Gastrocnemius medialis (tissue), 4 donors: ENCODE measurements around the gene NLRC5. TPM values are rescaled to one million over a fixed set of nuclear protein-coding genes. Genes with fewer than 3 reads are reported as not detected.

Experiments
- ATAC-seq, 2 donors: fragments of 150-250 bp; one replicate each; pipeline ENCODE4 v1.9.1; 2016
- DNase-seq, 2 donors: peaks; one replicate each; pipeline ENCODE4 v3.0.0-alpha.2; 2019
- H3K27ac ChIP-seq, 4 donors: fragments of 200-600 bp; sonication (generic); 1 replicate in 1 of 4; 2 replicates in 3 of 4; pipeline ENCODE4 v1.5.1; 2016 to 2018; ENCODE audit warnings: mild to moderate bottlenecking in 2 of 4, moderate library complexity in 1 of 4
- H3K27me3 ChIP-seq, 3 donors: fragments of 200-600 bp; sonication (generic) in 2 of 3; 1 replicate in 1 of 3; 2 replicates in 2 of 3; pipeline versions ENCODE4 v1.5.1 to v1.6.0; 2016 to 2019; ENCODE audit warnings: mild to moderate bottlenecking in 1 of 3, moderate library complexity in 1 of 3
- H3K36me3 ChIP-seq, 2 donors: fragments of 200-600 bp; sonication (generic) in 1 of 2; one replicate each; pipeline ENCODE4 v1.5.1; 2017 to 2018
- H3K4me1 ChIP-seq, 2 donors: fragments of 200-600 bp; sonication (generic) in 1 of 2; one replicate each; pipeline ENCODE4 v1.5.1; 2016 to 2017; ENCODE audit warnings: mild to moderate bottlenecking in 2 of 2
- H3K4me3 ChIP-seq, 4 donors: fragments of 200-600 bp; sonication (generic) in 3 of 4; 1 replicate in 1 of 4; 2 replicates in 3 of 4; pipeline ENCODE4 v1.5.1; 2016 to 2019; ENCODE audit warnings: mild to moderate bottlenecking in 2 of 4
- H3K9me3 ChIP-seq, 3 donors: fragments of 200-600 bp; sonication (generic) in 2 of 3; 1 replicate in 1 of 3; 2 replicates in 2 of 3; pipeline ENCODE4 v1.5.1; 2016 to 2019
- POLR2A ChIP-seq, 2 donors: fragments of 450-650 bp; IDR thresholded peaks; one replicate each; pipeline ENCODE4 v1.6.1; 2017; ENCODE audit warnings: antibody characterized with exemption in 2 of 2, mild to moderate bottlenecking in 2 of 2, moderate library complexity in 2 of 2
- in situ Hi-C, 4 donors: fragments of 200-750 bp; cut with MboI; loops; one replicate each; pipeline versions ENCODE4 v1.15.0 to v1.8.0; 2017; ENCODE audit warnings: low sequenced_read_pairs in 4 of 4
- intact Hi-C: fragments of 100-400 bp; cut with DNase I; formaldehyde crosslinking; loops from one replicate; pipeline ENCODE4 v1.15.1; 2023; ENCODE audit warnings: low total_unique reads
- total RNA-seq, 4 donors: library from RNA; depleted of rRNA; stranded (reverse); fragments of >200 nt; gene quantifications; one replicate each; pipeline versions ENCODE4 v1.1.0 to v1.2.3, GENCODE V29; 2016
- TF ChIP-seq, protein P1 (sequence below), 5 experiments: fragments of 450-650 bp in 3 of 5; fragments of 200-600 bp in 2 of 5; sonication (generic) in 2 of 5; IDR thresholded peaks in 4 of 5; conservative IDR thresholded peaks in 1 of 5; 1 replicate in 4 of 5; 2 replicates in 1 of 5; pipeline ENCODE4 v1.5.1; 2016 to 2019; ENCODE audit warnings: antibody characterized with exemption in 5 of 5, mild to moderate bottlenecking in 3 of 5, moderate library complexity in 3 of 5

The NLRC5 gene
- total RNA-seq, 4 donors from 2014 or later, result 2.5 to 9.4 (median 5.1) TPM

DNA sequence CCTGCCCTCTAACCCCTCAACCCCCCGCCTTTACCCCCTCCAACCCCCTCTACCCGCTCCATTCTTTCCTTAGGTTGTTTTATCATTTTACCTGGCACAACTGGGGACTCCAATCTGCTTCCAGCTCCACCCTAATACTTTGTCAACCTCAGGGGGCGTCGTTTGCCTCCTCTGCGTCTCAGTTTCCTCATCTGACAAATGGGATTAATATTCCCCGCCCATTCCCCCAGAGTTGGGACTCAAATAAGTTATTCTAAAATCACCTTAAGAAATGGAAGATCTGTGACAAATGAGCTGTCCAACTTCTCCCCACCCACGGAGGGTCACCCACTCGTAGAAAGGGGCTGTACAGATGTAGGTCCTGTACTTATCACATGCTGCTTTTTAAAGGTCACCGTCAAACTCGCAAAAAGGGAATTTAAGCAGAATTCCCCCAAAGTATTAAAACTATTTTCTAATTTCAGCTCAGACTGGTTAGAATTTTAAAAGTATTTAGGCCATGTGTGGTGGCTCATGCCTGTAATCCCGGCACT, 62.4 kb downstream of the NLRC5 start:
- ATAC-seq (no peak), DNase-seq (no peak)
- in situ Hi-C loops, result no loop called here
- intact Hi-C loops, result no loop called here
- TF ChIP-seq, protein P1, sequence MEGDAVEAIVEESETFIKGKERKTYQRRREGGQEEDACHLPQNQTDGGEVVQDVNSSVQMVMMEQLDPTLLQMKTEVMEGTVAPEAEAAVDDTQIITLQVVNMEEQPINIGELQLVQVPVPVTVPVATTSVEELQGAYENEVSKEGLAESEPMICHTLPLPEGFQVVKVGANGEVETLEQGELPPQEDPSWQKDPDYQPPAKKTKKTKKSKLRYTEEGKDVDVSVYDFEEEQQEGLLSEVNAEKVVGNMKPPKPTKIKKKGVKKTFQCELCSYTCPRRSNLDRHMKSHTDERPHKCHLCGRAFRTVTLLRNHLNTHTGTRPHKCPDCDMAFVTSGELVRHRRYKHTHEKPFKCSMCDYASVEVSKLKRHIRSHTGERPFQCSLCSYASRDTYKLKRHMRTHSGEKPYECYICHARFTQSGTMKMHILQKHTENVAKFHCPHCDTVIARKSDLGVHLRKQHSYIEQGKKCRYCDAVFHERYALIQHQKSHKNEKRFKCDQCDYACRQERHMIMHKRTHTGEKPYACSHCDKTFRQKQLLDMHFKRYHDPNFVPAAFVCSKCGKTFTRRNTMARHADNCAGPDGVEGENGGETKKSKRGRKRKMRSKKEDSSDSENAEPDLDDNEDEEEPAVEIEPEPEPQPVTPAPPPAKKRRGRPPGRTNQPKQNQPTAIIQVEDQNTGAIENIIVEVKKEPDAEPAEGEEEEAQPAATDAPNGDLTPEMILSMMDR (IDR thresholded peaks at IDR 0.05 in 4 of 5, conservative IDR thresholded peaks at IDR 0.05 in 1 of 5), result no peak
- no peak for TF ChIP-seq POLR2A (IDR thresholded peaks at IDR 0.05)
- H3K36me3 ChIP-seq, result no peaks in the 10 kb centered on the region
- no peaks in the 10 kb centered on the region for H3K9me3 ChIP-seq
- no peak overlapping the region for H3K27ac ChIP-seq
- H3K27me3 ChIP-seq, result no peaks in the 10 kb centered on the region
- H3K4me3 ChIP-seq, result no peak overlapping the region
- no peaks in the 10 kb centered on the region for H3K4me1 ChIP-seq

DNA sequence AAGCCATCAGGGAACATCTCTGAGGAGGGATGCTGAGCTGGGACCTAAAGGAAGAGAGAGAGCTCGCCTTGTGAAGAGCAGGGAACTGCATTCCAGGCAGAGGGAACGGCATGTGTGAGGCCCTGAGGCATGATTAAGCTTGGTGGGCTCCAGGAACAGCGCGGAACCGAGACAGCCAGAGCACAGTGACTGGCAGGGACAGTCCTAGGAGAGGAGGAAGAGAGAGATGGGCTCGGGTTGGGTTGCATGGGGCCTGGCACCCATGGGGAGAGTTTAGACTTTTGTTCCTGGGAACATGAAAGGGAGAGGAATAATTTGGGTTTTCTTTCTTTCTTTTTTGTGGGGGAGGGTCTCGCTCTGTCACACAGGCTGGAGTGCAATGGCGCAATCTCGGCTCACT, 63.8 kb downstream of the NLRC5 start:
- no peak for ATAC-seq

DNA sequence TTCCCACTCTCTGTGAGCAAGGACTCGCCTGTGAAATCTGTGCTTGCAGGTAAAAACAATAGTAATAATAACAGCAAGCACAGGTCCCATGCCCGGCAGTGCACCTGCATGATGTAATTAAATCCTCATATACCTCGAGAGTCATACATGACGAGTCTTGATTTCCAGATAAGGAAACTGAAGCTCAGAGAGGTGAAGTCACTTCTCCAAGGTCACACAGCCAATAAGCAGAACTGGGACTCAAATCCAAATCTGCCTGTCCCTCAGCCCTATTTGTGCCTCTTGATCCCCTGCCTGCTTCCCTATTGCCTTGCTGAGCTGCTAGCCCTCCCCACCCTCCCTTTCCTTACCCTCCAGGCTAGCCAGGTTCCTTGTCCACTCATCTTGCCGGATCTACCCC, 65.0 kb downstream of the NLRC5 start:
- H3K27me3 ChIP-seq, result no peaks in the 10 kb centered on the region
- no peaks in the 10 kb centered on the region for H3K36me3 ChIP-seq
- DNase-seq, result no peak
- H3K9me3 ChIP-seq, result no peaks in the 10 kb centered on the region
- in situ Hi-C loops (no loop called here), intact Hi-C loops (no loop called here)
- no peaks in the 10 kb centered on the region for H3K4me1 ChIP-seq
- H3K27ac ChIP-seq, result no peak overlapping the region
- no peak for TF ChIP-seq POLR2A (IDR thresholded peaks at IDR 0.05)
- TF ChIP-seq, protein P1 (IDR thresholded peaks at IDR 0.05 in 4 of 5, conservative IDR thresholded peaks at IDR 0.05 in 1 of 5), result no peak
- no peak for ATAC-seq
- no peak overlapping the region for H3K4me3 ChIP-seq

More for the DNA sequence above, 63.8 kb downstream of the NLRC5 start:
- no peaks in the 10 kb centered on the region for H3K27me3 ChIP-seq
- H3K27ac ChIP-seq, result no peak overlapping the region
- no peak overlapping the region for H3K4me3 ChIP-seq
- in situ Hi-C loops (no loop called here), intact Hi-C loops (no loop called here)
- H3K36me3 ChIP-seq, result no peaks in the 10 kb centered on the region
- DNase-seq, result no peak
- TF ChIP-seq POLR2A (IDR thresholded peaks at IDR 0.05), result no peak
- TF ChIP-seq, protein P1 (IDR thresholded peaks at IDR 0.05 in 4 of 5, conservative IDR thresholded peaks at IDR 0.05 in 1 of 5), result no peak
- H3K4me1 ChIP-seq, result no peaks in the 10 kb centered on the region
- H3K9me3 ChIP-seq, result no peaks in the 10 kb centered on the region

DNA sequence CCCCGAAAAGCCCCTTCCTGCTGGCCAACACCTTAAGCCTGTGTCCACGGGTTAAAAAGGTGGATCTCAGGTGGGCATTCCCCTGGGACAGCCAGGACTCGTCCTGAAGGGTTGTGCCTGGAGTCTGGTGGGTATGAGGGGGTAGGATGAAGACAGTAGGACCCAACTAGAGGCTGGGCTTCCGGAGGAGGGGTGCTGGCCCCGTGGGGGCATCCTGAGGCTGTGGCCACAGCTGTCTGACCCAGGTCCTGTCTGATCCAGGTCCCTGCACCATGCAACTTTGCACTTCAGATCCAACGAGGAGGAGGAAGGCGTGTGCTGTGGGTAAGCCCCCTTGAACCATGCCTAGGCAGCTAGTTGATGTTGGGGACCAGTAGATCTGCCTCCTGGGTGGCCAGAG, 65.4 kb downstream of the NLRC5 start:
- no peaks in the 10 kb centered on the region for H3K27me3 ChIP-seq
- no peaks in the 10 kb centered on the region for H3K36me3 ChIP-seq
- no peaks in the 10 kb centered on the region for H3K9me3 ChIP-seq
- H3K4me3 ChIP-seq, result no peak overlapping the region
- no peak overlapping the region for H3K27ac ChIP-seq
- ATAC-seq (no peak), DNase-seq (no peak)
- H3K4me1 ChIP-seq, result no peaks in the 10 kb centered on the region
- in situ Hi-C loops, result no loop called here
- intact Hi-C loops, result no loop called here
- no peak for TF ChIP-seq POLR2A (IDR thresholded peaks at IDR 0.05)
- TF ChIP-seq, protein P1 (IDR thresholded peaks at IDR 0.05 in 4 of 5, conservative IDR thresholded peaks at IDR 0.05 in 1 of 5), result no peak

DNA sequence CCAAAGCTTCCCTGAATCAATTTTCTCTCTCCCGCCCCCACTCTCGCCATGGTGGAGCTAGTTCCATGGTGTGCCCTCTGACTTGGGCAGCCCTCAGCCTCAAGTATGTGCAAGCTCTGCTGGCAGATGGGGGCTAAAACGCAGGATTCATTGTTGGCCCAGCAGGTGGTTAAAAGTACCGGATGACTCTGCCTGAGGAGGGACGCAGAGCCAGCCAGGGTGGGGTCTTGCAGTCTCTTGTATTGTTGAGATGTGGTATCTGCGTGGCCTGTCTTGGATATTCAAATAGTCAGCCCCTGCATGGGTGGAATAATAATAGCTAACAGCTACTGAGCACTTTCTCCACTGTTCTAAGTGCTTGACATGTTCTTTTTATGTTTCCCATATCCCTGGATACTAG, 66.3 kb downstream of the NLRC5 start:
- ATAC-seq (no peak), DNase-seq (no peak)
- no peaks in the 10 kb centered on the region for H3K27me3 ChIP-seq
- no peak for TF ChIP-seq POLR2A (IDR thresholded peaks at IDR 0.05)
- TF ChIP-seq, protein P1 (IDR thresholded peaks at IDR 0.05 in 4 of 5, conservative IDR thresholded peaks at IDR 0.05 in 1 of 5), result no peak
- peaks cover under 1 to 1% of the 10 kb centered on the region in 2 donors for H3K4me1 ChIP-seq
- H3K4me3 ChIP-seq, result no peak overlapping the region
- H3K9me3 ChIP-seq, result no peaks in the 10 kb centered on the region
- in situ Hi-C loops, result no loop called here
- no peak overlapping the region for H3K27ac ChIP-seq
- no peaks in the 10 kb centered on the region for H3K36me3 ChIP-seq
- intact Hi-C loops, result no loop called here
